Fibroblast of lung (primary cell): ENCODE data around the gene PARVG.

Source experiments
- EZH2 ChIP-seq: IDR thresholded peaks from 2 replicates; pipeline ENCODE4 v1.5.1; 2012; ENCODE audit warnings: low read length, control low read depth, mild to moderate bottlenecking; ENCODE audit errors: missing control alignments
- TF ChIP-seq, protein P1 (sequence below), 2 donors: IDR thresholded peaks in 1 of 2; conservative IDR thresholded peaks in 1 of 2; 1 replicate in 1 of 2; 2 replicates in 1 of 2; pipeline ENCODE4 v1.5.1; 2011 to 2012; ENCODE audit warnings: low read length in 2 of 2, control low read depth in 1 of 2, inconsistent platforms in 1 of 2, low read depth in 1 of 2, mild to moderate bottlenecking in 1 of 2

DNA sequence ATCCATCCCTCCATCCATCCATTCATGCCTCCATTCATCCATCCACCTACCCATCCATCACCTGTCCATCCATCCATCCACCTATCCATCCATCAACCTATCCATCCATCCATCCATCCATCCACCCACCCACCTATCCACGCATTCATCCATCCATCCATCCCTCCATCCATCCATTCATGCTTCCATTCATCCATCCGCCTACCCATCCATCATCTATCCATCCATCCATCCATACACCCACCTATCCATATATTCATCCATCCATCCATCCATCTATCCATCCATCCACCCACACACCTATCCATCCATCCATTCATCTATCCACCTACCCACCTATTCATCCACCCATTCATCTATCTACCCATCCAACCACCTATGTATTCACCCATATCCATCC is 13.8 kb downstream of the PARVG start:
- TF ChIP-seq, protein P1, sequence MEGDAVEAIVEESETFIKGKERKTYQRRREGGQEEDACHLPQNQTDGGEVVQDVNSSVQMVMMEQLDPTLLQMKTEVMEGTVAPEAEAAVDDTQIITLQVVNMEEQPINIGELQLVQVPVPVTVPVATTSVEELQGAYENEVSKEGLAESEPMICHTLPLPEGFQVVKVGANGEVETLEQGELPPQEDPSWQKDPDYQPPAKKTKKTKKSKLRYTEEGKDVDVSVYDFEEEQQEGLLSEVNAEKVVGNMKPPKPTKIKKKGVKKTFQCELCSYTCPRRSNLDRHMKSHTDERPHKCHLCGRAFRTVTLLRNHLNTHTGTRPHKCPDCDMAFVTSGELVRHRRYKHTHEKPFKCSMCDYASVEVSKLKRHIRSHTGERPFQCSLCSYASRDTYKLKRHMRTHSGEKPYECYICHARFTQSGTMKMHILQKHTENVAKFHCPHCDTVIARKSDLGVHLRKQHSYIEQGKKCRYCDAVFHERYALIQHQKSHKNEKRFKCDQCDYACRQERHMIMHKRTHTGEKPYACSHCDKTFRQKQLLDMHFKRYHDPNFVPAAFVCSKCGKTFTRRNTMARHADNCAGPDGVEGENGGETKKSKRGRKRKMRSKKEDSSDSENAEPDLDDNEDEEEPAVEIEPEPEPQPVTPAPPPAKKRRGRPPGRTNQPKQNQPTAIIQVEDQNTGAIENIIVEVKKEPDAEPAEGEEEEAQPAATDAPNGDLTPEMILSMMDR (conservative IDR thresholded peaks at IDR 0.05 in 1 of 2, IDR thresholded peaks at IDR 0.05 in 1 of 2; ENCODE audit: low read depth in 1 of 2, low read length in 2 of 2): no peak
- TF ChIP-seq EZH2: no peak
